ENCODE measurements around the gene MYMX.
"Not testable (repeated sequence)": the region's sequence is repeated elsewhere in the genome, so short reads cannot be mapped to it uniquely, and the experiment has no call there.

Gene MYMX

GRCh38 chr6:44220913-44221290, 4.2 kb downstream of the MYMX start:
- no peak for DNase-seq

GRCh38 chr6:44221291-44221960, 4.7 kb downstream of the MYMX start:
- DNase-seq: peak; percentile 81

- DNase-seq: no peak
Measured at GRCh38 chr6:44221961-44222335, 5.2 kb downstream of the MYMX start.

- no peak for DNase-seq
Measured at GRCh38 chr6:44222486-44223318, 6.0 kb downstream of the MYMX start.

- peak; percentile 87 for DNase-seq
Measured at GRCh38 chr6:44223319-44224028, 6.7 kb downstream of the MYMX start, which contains the start of gene SLC29A1. TSS of gene SLC29A1 (plus strand) at chr6:44223595. CDS start at chr6:44227314, 3,719 bp downstream.

- no peak for DNase-seq
Measured at GRCh38 chr6:44224029-44224964, 7.6 kb downstream of the MYMX start.

- no peak for DNase-seq
Measured at GRCh38 chr6:44224965-44225305, 8.2 kb downstream of the MYMX start.

- DNase-seq: no peak
Measured at GRCh38 chr6:44225579-44226325, 9.0 kb downstream of the MYMX start.

GRCh38 chr6:44226368-44227147, 9.8 kb downstream of the MYMX start:
- no peak for DNase-seq

GRCh38 chr6:44227148-44227793, 10.5 kb downstream of the MYMX start:
- DNase-seq: no peak

GRCh38 chr6:44228031-44228430, 11.3 kb downstream of the MYMX start:
- DNase-seq: no peak

GRCh38 chr6:44228433-44228832, 11.7 kb downstream of the MYMX start:
- no peak for DNase-seq

GRCh38 chr6:44228836-44229235, 12.1 kb downstream of the MYMX start:
- no peak for DNase-seq

GRCh38 chr6:44229376-44230033, 12.8 kb downstream of the MYMX start:
- DNase-seq: no peak

GRCh38 chr6:44230034-44230675, 13.4 kb downstream of the MYMX start:
- DNase-seq: no peak

GRCh38 chr6:44231426-44231825, 14.7 kb downstream of the MYMX start:
- not testable (repeated sequence) for DNase-seq

GRCh38 chr6:44232676-44233566, 16.2 kb downstream of the MYMX start:
- no peak for DNase-seq

- no peak for DNase-seq
Measured at GRCh38 chr6:44233567-44234100, 16.9 kb downstream of the MYMX start.
